Pancreas (tissue), 10 donors: ENCODE measurements around the gene PSMD8. TPM values are rescaled to one million over a fixed set of nuclear protein-coding genes. Genes with fewer than 3 reads are reported as not detected.
"Not testable (repeated sequence)": the region's sequence is repeated elsewhere in the genome, so short reads cannot be mapped to it uniquely, and the experiment has no call there.

Source experiments
- ATAC-seq, 4 donors: fragments of 200-7000 bp; cut with Tn5 transposase; one replicate each; pipeline versions ENCODE4 v1.8.0 to v1.9.1; 2020; ENCODE audit warnings: mild to moderate bottlenecking in 4 of 4, moderate library complexity in 4 of 4
- DNase-seq, 6 donors: peaks; one replicate each; pipeline ENCODE4 v3.0.0-alpha.2; 2020
- FAIRE-seq: peaks from 2 replicates; lab custom pipeline; 2012; peaks lifted over from hg19 to GRCh38; lab: Jason Lieb, UNC
- H3K27ac ChIP-seq, 4 donors: fragments of 200-600 bp; sonication (generic); 1 replicate in 3 of 4; 2 replicates in 1 of 4; pipeline versions ENCODE4 v1.5.0 to v1.8.0; 2020
- H3K27me3 ChIP-seq, 4 donors: fragments of 200-600 bp; one replicate each; pipeline ENCODE4 v1.8.0; 2021
- H3K36me3 ChIP-seq, 3 donors: fragments of 200-600 bp; sonication (generic) in 1 of 3; one replicate each; pipeline versions ENCODE4 v1.5.0 to v1.8.0; 2020 to 2021
- H3K4me1 ChIP-seq, 3 donors: fragments of 200-600 bp; one replicate each; pipeline ENCODE4 v1.8.0; 2021
- H3K4me3 ChIP-seq, 4 donors: fragments of 200-600 bp; sonication (generic) in 2 of 4; one replicate each; pipeline versions ENCODE4 v1.5.0 to v1.8.0; 2020 to 2021
- H3K9me3 ChIP-seq, 4 donors: fragments of 200-600 bp; one replicate each; pipeline ENCODE4 v1.8.0; 2021
- WGBS, 2 donors: extraction: QIAGEN DNeasy Blood & Tissue Kit; methylation state at CpG; one replicate each; pipeline ENCODE4 v1.1.7; 2013; 5-methylcytosine and 5-hydroxymethylcytosine counted together
- intact Hi-C, 3 donors: fragments of 100-400 bp; cut with DNase I; formaldehyde crosslinking; loops; one replicate each; pipeline versions ENCODE4 v1.11.1 to v1.14.2; 2022
- polyA plus RNA-seq, 2 donors: library from polyadenylated mRNA; stranded (reverse); fragments of 200-250 nt; gene quantifications; one replicate each; pipeline ENCODE4 v1.2.3, GENCODE V29; 2013
- total RNA-seq, 6 donors: library from RNA; stranded (reverse); fragmentation: NEBNext Ultra II Directional in 4 of 6; extraction: Animal tissue kit (Norgen Biotek cat#: 25700) in 4 of 6; gene quantifications; one replicate each; pipeline versions ENCODE4 v1.2.1 to v1.2.4, GENCODE V29; 2021 to 2023
- TF ChIP-seq, protein P1 (sequence below), 4 donors: fragments of 200-600 bp; sonication (generic) in 3 of 4; IDR thresholded peaks; one replicate each; pipeline versions ENCODE4 v1.5.0 to v1.8.0; 2021; ENCODE audit warnings: antibody characterized with exemption in 4 of 4
- donor health status: healthy with polysubstance abuse.
- donor health status: DM: no; HTN: no; CAD: no; lungs with moderate emphysema.
- donor health status: DM: no; HTN: no; CAD: no.
- donor health status: control.
- donor health status: control.
- donor health status: Bipolar disorder and iron deficiency.
- donor health status: DM: yes; HTN: yes; CAD: no.
- donor health status: DM: no; HTN: no; CAD: no.
- donor health status: DM: no; HTN: no; CAD: no.
- donor health status: DM: yes; HTN: yes; CAD: no.

PSMD8 gene
- total and polyA plus RNA-seq, 8 donors, result 25.3 to 76.0 (median 58.7) TPM

DNA sequence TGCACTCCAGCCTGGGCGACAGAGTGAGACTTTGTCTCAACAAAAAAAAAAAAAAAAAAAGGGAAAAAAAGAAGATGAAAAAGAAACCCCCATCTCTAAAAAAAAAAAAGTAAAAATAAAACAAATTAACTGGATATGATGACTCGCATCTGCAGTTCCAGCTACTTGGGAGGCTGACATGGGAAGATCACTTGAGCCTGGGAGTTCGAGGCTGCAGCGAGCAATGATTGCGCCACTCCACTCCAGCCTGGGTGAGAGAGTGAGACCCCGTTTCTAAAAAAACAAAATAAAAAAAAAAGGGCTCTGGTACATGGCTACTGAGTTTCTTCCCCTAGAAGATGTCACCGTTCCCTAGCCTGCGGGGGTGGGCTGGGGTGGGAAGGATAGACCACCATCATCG is 41.1 kb upstream of the PSMD8 start:
- Histone ChIP-seq H3K27me3 (no peaks in the 10 kb centered on the region), H3K27ac (no peak overlapping the region), H3K4me1 (no peaks in the 10 kb centered on the region), H3K36me3 (no peaks in the 10 kb centered on the region), H3K9me3 (no peaks in the 10 kb centered on the region), H3K4me3 (no peak overlapping the region)
- no peak for FAIRE-seq
- 85 to 90% methylated on average over 9 of the region's 9 CpGs for WGBS, 2 donors
- TF ChIP-seq, protein P1, sequence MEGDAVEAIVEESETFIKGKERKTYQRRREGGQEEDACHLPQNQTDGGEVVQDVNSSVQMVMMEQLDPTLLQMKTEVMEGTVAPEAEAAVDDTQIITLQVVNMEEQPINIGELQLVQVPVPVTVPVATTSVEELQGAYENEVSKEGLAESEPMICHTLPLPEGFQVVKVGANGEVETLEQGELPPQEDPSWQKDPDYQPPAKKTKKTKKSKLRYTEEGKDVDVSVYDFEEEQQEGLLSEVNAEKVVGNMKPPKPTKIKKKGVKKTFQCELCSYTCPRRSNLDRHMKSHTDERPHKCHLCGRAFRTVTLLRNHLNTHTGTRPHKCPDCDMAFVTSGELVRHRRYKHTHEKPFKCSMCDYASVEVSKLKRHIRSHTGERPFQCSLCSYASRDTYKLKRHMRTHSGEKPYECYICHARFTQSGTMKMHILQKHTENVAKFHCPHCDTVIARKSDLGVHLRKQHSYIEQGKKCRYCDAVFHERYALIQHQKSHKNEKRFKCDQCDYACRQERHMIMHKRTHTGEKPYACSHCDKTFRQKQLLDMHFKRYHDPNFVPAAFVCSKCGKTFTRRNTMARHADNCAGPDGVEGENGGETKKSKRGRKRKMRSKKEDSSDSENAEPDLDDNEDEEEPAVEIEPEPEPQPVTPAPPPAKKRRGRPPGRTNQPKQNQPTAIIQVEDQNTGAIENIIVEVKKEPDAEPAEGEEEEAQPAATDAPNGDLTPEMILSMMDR (IDR thresholded peaks at IDR 0.05), result no peak
- intact Hi-C loops, result loop anchor here in 2 of 3 donors (5.0 kb wide), 1 partner anchor 91 kb away; no protein-coding TSS in a partner anchor
- DNase-seq, result no peak
- ATAC-seq, result no peak

DNA sequence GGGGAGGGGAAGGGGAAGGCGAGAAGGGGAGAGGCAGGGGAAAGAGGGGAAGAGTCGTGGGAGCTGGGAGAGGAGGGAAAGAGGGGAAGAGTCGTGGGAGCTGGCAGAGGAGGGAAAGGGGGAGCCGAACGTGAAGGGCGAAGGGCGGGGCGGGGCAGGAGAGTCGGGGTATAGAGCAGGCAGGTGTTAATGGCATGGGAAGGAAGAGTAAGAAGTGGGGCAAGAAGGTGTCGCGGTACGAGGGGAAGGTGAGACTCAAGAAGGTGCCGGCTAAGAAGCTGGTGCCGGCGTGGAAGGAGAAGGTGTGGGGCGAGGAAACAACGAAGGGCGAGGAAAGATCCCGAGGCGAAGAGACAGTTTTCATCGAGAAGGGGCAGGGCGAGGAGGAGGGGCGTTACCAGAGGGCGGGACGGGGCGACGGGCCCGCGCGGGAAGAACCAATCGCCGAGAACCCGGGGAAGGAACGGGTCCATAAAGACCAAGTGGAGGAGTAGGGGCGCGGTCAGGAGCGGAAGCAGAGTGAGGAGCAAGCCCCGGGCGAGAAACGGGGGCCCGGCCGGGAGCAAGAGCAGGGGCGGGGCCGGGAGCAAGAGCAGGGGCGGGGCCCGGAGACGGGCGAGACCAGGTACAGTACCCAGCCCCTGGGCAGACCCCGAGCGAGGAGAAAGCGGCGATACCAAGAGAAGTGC is 38.3 kb upstream of the PSMD8 start:
- no peaks in the 10 kb centered on the region for H3K27me3 ChIP-seq
- TF ChIP-seq, protein P1 (IDR thresholded peaks at IDR 0.05), result no peak
- H3K36me3 ChIP-seq, result no peaks in the 10 kb centered on the region
- peak; percentile 94 for FAIRE-seq
- H3K4me1 ChIP-seq, result no peaks in the 10 kb centered on the region
- DNase-seq, result peak; percentile 91 to 97 (median 96)
- 0 to 1% methylated on average over 45 to 52 of the region's 52 CpGs for WGBS, 2 donors
- H3K9me3 ChIP-seq, result no peaks in the 10 kb centered on the region
- H3K4me3 ChIP-seq, result peak overlapping the region; percentile 56 to 69 (median 62)
- peak; percentile 85 to 93 (median 86) for ATAC-seq
- peak overlapping the region; percentile 61 to 91 (median 78) for H3K27ac ChIP-seq
- intact Hi-C loops, result no loop called here

DNA sequence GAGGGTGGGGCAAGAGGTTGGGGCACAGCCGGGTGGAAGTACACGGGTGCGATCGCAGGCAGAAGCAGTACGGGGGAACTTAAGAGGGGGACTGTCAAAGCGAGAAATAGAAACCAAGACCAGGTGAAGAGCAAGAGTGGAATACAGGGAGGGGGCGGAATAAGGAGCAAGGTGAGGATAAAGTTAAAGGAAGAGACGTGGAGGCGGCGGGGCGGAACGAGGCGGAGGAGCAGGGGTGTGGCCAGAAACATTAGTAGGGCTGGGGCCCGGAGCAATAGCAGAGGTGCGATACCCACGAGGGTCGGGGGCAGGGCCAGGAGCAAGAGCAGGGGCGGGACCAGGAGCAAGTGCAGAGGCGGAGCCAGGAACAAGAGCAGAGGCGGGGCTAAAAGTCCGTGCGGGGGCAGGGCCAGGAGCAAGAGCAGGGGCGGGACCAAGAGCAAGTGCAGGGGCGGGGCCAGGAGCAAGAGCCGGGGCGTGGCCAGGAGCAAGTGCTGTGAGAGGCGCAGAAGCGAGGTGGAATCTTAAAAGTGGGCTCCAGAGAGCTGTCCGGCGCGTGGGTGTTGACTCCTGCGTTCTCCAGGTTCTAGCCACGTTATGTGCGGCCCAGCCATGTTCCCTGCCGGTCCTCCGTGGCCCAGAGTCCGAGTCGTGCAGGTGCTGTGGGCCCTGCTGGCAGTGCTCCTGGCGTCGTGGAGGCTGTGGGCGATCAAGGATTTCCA is 37.6 kb upstream of the PSMD8 start:
- peak; percentile 79 for FAIRE-seq
- Histone ChIP-seq H3K4me3 (peak overlapping the region; percentile 56 to 69 (median 62)), H3K27me3 (no peaks in the 10 kb centered on the region), H3K27ac (peak overlapping the region; percentile 61 to 91 (median 78)), H3K4me1 (no peaks in the 10 kb centered on the region), H3K9me3 (no peaks in the 10 kb centered on the region), H3K36me3 (no peaks in the 10 kb centered on the region)
- 2% methylated on average over 36 to 41 of the region's 41 CpGs for WGBS, 2 donors
- intact Hi-C loops, result no loop called here
- peak; percentile 75 to 87 (median 83) for ATAC-seq
- DNase-seq, result peak; percentile 92 to 99 (median 96)
- TF ChIP-seq, protein P1 (IDR thresholded peaks at IDR 0.05), result no peak

DNA sequence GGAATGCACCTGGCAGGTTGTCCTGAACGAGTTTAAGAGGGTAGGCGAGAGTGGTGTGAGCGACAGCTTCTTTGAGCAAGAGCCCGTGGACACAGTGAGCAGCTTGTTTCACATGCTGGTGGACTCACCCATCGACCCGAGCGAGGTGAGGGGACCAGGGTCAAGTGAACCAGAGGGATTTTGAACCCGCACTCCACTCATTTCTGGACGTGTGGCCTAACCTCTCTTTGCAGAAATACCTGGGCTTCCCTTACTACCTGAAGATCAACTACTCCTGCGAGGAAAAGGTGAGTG is 37.1 kb upstream of the PSMD8 start:
- H3K27me3 ChIP-seq, result no peaks in the 10 kb centered on the region
- H3K36me3 ChIP-seq, result no peaks in the 10 kb centered on the region
- TF ChIP-seq, protein P1 (IDR thresholded peaks at IDR 0.05), result no peak
- no peak for ATAC-seq
- peak overlapping the region in 3 of 4 donors; percentile 56 to 69 (median 59) for H3K4me3 ChIP-seq
- H3K9me3 ChIP-seq, result no peaks in the 10 kb centered on the region
- FAIRE-seq, result no peak
- no peak for DNase-seq
- peak overlapping the region in 3 of 4 donors; percentile 22 to 91 (median 68) for H3K27ac ChIP-seq
- H3K4me1 ChIP-seq, result no peaks in the 10 kb centered on the region
- 41 to 48% methylated on average over 10 of the region's 10 CpGs for WGBS, 2 donors
- intact Hi-C loops, result no loop called here

DNA sequence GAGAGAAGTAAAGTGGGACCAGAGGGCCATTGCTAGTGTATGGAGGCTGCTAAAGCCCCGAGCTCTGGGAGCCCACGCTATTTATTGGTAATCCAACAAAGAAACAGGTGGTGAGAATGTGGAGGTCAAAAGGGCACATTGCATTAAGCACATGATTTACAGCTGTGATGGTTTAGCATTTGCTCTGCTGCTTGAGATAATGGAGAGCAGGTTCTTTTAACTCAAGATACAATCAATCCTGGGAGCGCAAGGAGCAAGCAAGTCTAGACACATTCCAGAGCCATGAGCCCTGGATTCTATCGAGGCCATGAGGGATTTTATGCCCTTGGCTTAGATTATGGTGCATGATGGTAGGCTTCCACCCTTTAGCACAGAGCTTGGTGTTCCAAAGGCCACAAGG is 35.4 kb upstream of the PSMD8 start:
- intact Hi-C loops, H3K4me3 ChIP-seq, H3K9me3 ChIP-seq, H3K4me1 ChIP-seq, H3K36me3 ChIP-seq, DNase-seq, H3K27ac ChIP-seq, H3K27me3 ChIP-seq, ATAC-seq, FAIRE-seq: not testable (repeated sequence)
- 54 to 60% methylated on average over 4 of the region's 4 CpGs for WGBS, 2 donors
